ENCODE results near the gene CXADR.
"Not testable (repeated sequence)": the region's sequence is repeated elsewhere in the genome, so short reads cannot be mapped to it uniquely, and the experiment has no call there.

CXADR gene

GRCh38 chr21:17512253-17513213 is at the start of gene CXADR:
TSS of gene CXADR (plus strand) at chr21:17513043. CDS start at chr21:17513130, 87 bp downstream.
- peak; percentile 51 to 77 (median 63) for DNase-seq (ENCODE audit: low read depth in 3 of 3)

- DNase-seq (ENCODE audit: low read depth in 3 of 3): no peak
Observed at GRCh38 chr21:17466166-17466565, 46.7 kb upstream of the CXADR start.

- no peak for DNase-seq (ENCODE audit: low read depth in 3 of 3)
Observed at GRCh38 chr21:17467392-17467791, 45.5 kb upstream of the CXADR start.

GRCh38 chr21:17467829-17468228 is 45.0 kb upstream of the CXADR start:
- DNase-seq (ENCODE audit: low read depth in 3 of 3): no peak

- no peak for DNase-seq (ENCODE audit: low read depth in 3 of 3)
Observed at GRCh38 chr21:17468698-17469097, 44.1 kb upstream of the CXADR start.

GRCh38 chr21:17469727-17470126 is 43.1 kb upstream of the CXADR start:
- no peak for DNase-seq (ENCODE audit: low read depth in 3 of 3)

GRCh38 chr21:17472182-17472581 is 40.7 kb upstream of the CXADR start:
- DNase-seq (ENCODE audit: low read depth in 3 of 3): no peak

- no peak for DNase-seq (ENCODE audit: low read depth in 3 of 3)
Observed at GRCh38 chr21:17472592-17473271, 40.1 kb upstream of the CXADR start.

- DNase-seq (ENCODE audit: low read depth in 3 of 3): no peak
Observed at GRCh38 chr21:17476006-17476405, 36.8 kb upstream of the CXADR start.

- DNase-seq (ENCODE audit: low read depth in 3 of 3): not testable (repeated sequence)
Observed at GRCh38 chr21:17478156-17478555, 34.7 kb upstream of the CXADR start.

GRCh38 chr21:17479606-17480005 is 33.2 kb upstream of the CXADR start:
- no peak for DNase-seq (ENCODE audit: low read depth in 3 of 3)

- no peak for DNase-seq (ENCODE audit: low read depth in 3 of 3)
Observed at GRCh38 chr21:17482928-17483327, 29.9 kb upstream of the CXADR start.

GRCh38 chr21:17488620-17489019 is 24.2 kb upstream of the CXADR start:
- no peak for DNase-seq (ENCODE audit: low read depth in 3 of 3)

- not testable (repeated sequence) for DNase-seq (ENCODE audit: low read depth in 3 of 3)
Observed at GRCh38 chr21:17489565-17489964, 23.3 kb upstream of the CXADR start.

- DNase-seq (ENCODE audit: low read depth in 3 of 3): no peak
Observed at GRCh38 chr21:17491716-17492414, 21.0 kb upstream of the CXADR start.

- DNase-seq (ENCODE audit: low read depth in 3 of 3): no peak
Observed at GRCh38 chr21:17492415-17493168, 20.3 kb upstream of the CXADR start.

- no peak for DNase-seq (ENCODE audit: low read depth in 3 of 3)
Observed at GRCh38 chr21:17494051-17494450, 18.8 kb upstream of the CXADR start.

GRCh38 chr21:17495680-17496079 is 17.2 kb upstream of the CXADR start:
- DNase-seq (ENCODE audit: low read depth in 3 of 3): no peak

GRCh38 chr21:17497316-17497715 is 15.5 kb upstream of the CXADR start:
- DNase-seq (ENCODE audit: low read depth in 3 of 3): no peak

GRCh38 chr21:17498586-17498985 is 14.3 kb upstream of the CXADR start:
- DNase-seq (ENCODE audit: low read depth in 3 of 3): no peak
